GM12891 (cell line): ENCODE results near the gene PAX8.

Experiments
- PAX5 ChIP-seq: IDR thresholded peaks from 2 replicates; pipeline ENCODE4 v1.6.1; 2011; ENCODE audit warnings: low read length, moderate library complexity, mild to moderate bottlenecking; ENCODE audit not compliant: insufficient read depth, severe bottlenecking
- POLR2A ChIP-seq: IDR thresholded peaks from 2 replicates; pipeline ENCODE4 v1.6.1; 2011; ENCODE audit warnings: low read depth, low read length, control low read depth
- POLR2AphosphoS5 ChIP-seq: IDR thresholded peaks from 2 replicates; pipeline ENCODE4 v1.6.1; 2011; ENCODE audit warnings: low read depth, low read length, control low read depth
- POU2F2 ChIP-seq: IDR thresholded peaks from 2 replicates; pipeline ENCODE4 v1.6.1; 2011; ENCODE audit warnings: low read depth, mild to moderate bottlenecking, control low read depth, low read length, moderate library complexity
- SPI1 ChIP-seq: IDR thresholded peaks from 2 replicates; pipeline ENCODE4 v1.6.1; 2011; ENCODE audit warnings: low read depth, low read length, control low read depth
- TAF1 ChIP-seq: IDR thresholded peaks from 2 replicates; pipeline ENCODE4 v1.6.1; 2011; ENCODE audit warnings: low read depth, low read length, control low read depth

GRCh38 chr2:113266431-113266830 lies 12.3 kb downstream of the PAX8 start:
- TF ChIP-seq POLR2A (no peak), POLR2AphosphoS5 (no peak), TAF1 (no peak), SPI1 (no peak), POU2F2 (no peak), PAX5 (no peak)
